NCI-H774 (cell line): Measurements from ENCODE around the gene YPEL3.
"Not testable (repeated sequence)": the region's sequence is repeated elsewhere in the genome, so short reads cannot be mapped to it uniquely, and the experiment has no call there.

Source experiments
- DNase-seq: peaks from one replicate; lab custom pipeline; 2025; lab: John Stamatoyannopoulos, UW

The YPEL3 gene, protein sequence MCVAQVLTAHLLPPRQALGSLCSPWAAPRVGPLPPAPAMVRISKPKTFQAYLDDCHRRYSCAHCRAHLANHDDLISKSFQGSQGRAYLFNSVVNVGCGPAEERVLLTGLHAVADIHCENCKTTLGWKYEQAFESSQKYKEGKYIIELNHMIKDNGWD

GRCh38 chr16:30096105-30096861 is at the start of gene YPEL3:
TSS of gene YPEL3 (minus strand) at chr16:30096213. CDS start at chr16:30095482, 731 bp downstream.
- peak; percentile 86 for DNase-seq

- no peak for DNase-seq
Observed at GRCh38 chr16:30145657-30146056, 49.6 kb upstream of the YPEL3 start.

GRCh38 chr16:30144917-30145316 is 48.9 kb upstream of the YPEL3 start:
- no peak for DNase-seq

- no peak for DNase-seq
Observed at GRCh38 chr16:30144017-30144416, 48.0 kb upstream of the YPEL3 start.

DNA sequence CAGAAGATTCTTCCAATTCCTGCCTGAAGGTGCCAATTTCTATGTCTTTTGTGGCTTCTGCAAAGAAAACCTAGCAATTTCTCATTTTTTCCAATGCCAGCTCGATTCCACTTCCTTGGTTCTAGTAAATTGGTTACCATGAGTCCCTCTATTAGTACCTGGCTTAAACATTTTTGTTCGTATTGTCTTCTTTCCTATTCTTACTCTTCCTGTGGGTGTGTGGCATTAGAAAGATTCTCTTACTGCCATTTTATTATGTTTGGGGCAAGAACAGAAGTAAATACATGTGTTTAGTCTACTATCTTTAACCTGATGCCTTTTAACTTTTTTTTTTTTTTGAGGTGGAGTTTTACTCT is 47.3 kb upstream of the YPEL3 start:
- DNase-seq, result no peak

GRCh38 chr16:30142672-30143346 is 46.8 kb upstream of the YPEL3 start:
- no peak for DNase-seq

- DNase-seq, result no peak
Observed at GRCh38 chr16:30141750-30142149, 45.7 kb upstream of the YPEL3 start.

DNA sequence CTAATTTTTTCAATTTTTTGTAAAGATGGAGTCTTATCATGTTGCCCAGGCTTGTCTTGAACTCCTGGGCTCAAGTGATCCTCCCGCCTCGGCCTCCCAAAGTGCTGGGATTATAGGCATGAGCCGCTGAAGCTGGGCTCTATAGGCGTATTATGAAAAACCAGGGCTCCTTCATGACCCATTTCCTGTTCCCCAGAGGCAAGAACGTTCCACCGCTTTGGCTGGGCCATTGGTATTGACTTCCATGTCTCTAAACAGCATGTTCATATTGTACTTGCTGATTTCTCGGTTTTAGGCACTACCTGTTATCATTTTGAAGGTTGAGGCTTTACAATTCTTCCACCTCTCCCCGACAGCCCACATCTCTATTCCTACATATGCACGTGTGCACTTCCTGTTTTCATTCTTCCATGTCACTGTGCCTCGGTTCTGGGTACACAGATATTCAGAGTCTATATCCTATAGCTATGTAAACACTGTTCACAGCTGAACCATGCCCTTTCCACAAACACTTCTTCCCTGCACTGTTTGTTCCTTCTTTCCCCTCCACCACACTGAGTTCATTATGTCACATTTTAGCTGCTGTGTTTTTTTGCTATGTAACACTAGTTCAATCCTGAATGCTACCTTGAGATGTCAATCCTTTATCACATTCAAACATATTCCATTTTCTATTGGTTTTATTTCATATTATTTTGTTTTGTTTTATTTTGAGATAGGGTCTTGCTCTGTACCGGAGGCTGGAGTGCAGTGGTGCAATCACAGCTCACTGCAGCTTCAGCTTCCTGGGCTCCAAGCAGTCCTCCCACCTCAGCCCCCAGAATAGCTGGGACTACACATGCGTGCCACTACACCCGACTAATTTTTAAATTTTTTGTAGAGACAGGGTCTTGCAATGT is 43.8 kb upstream of the YPEL3 start:
- DNase-seq, result no peak

DNA sequence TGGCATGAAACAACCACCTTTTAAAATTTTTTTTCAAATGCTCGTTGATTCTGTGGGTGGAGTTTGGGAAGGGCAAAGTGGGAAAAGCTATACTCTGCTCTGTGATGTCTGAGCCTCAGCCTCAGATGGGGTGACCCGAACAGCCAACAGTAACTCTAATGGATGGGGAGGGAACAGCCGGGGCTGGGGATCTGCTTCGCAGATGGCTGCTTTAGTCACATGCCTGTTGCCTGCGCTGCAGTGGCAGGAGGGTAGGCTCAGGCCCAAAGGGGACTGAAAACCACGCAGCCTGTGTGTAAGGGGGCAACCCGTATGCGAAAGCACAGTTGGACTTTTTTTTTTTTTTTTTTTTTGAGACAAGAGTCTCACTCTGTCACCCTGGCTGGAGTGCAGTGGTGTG is 41.9 kb upstream of the YPEL3 start:
- DNase-seq, result no peak

- no peak for DNase-seq
Observed at GRCh38 chr16:30136971-30137605, 41.1 kb upstream of the YPEL3 start.

GRCh38 chr16:30132591-30132990 is 36.6 kb upstream of the YPEL3 start:
- DNase-seq, result no peak

- peak; percentile 74 for DNase-seq
Observed at GRCh38 chr16:30131869-30132475, 36.0 kb upstream of the YPEL3 start.

GRCh38 chr16:30127993-30128392 is 32.0 kb upstream of the YPEL3 start:
- no peak for DNase-seq

GRCh38 chr16:30125690-30126089 is 29.7 kb upstream of the YPEL3 start:
- not testable (repeated sequence) for DNase-seq

DNA sequence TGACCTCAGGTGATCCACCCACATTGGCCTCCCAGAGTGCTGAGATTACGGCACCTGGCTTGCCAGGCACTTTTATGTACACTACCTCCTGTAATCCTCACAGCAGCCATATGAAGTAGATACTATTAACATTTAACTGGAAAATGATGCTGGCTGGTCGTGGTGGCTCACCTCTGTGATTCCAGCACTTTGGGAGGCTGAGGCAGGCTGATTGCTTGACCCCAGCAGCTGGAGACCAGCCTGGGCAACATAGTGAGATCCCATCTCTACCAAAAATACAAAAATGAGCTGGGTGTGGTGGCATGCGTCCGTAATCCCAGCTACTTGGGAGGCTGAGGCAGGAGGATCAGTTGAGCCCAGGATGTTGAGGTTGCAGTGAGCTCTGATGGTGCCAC is 29.0 kb upstream of the YPEL3 start:
- no peak for DNase-seq

- no peak for DNase-seq
Observed at GRCh38 chr16:30122604-30123160, 26.7 kb upstream of the YPEL3 start.

- no peak for DNase-seq
Observed at GRCh38 chr16:30121741-30122571, 25.9 kb upstream of the YPEL3 start.

DNA sequence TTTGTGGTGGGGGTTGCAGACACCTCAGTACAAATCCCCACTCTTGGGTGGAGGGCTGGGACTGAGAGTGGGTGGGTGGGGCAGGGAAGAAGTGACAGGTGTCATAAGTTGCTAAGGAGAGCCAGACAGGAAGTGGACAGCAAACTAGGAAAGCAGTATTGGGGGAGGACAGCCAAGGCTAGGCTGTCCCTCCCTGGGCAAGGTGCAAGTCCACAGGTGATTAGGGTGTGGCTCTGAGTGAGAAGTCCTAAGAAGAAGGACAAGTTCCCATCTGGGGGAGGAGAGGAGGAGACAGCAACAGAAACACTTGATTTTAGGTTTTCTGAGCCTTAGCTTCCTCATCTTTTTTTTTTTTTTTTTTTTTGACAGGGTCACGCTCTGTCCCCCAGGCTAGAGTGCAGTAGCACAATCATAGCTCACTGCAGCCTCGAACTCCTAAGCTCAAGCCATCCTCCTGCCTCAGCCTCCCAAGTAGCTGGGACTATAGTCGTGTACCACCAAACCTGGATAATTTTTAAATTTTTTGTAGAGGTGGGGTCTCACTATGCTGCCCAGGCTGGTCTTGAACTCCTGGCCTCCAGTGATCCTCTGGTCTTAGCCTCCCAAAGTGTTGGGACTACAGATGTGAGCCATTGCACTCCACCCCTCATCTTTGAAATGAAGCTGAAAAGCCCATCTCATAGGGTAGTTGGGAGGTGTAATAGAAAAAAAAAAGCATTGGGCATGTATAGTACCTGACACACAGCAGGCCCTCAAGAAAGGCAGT is 24.5 kb upstream of the YPEL3 start:
- DNase-seq, result no peak

DNA sequence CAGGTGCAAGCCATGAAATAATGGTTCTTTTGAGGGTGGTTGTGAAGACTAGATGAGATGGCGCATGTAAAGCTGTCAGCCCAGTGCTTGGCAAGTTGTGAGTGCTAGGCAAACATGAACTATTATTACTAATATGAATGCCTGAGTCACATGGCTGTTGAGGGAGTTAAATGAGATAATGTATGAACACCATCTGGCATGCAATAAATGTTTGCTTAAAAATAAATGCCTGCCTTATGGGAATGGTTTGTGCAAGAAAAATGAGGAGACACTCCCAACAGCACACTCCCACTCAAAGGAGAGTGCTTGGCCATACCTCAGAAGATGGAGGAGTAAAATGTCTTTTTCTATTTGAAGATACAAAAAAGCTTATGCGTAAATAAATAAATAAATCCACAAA is 23.4 kb upstream of the YPEL3 start:
- DNase-seq, result no peak
